GM08714 (cell line): Measurements from ENCODE around the gene CHD9.

ENCODE experiments used
- H3K4me3 ChIP-seq: fragments of 200-500 bp; sonication (Bioruptor generic); 2 replicates; pipeline ENCODE4 v1.5.1; 2014; ENCODE audit warnings: mild to moderate bottlenecking, low read length, inconsistent platforms
- ZNF274 ChIP-seq: IDR thresholded peaks from 2 replicates; pipeline ENCODE4 v1.6.1; 2012; ENCODE audit warnings: mild to moderate bottlenecking, low read depth, low read length

The CHD9 gene

DNA sequence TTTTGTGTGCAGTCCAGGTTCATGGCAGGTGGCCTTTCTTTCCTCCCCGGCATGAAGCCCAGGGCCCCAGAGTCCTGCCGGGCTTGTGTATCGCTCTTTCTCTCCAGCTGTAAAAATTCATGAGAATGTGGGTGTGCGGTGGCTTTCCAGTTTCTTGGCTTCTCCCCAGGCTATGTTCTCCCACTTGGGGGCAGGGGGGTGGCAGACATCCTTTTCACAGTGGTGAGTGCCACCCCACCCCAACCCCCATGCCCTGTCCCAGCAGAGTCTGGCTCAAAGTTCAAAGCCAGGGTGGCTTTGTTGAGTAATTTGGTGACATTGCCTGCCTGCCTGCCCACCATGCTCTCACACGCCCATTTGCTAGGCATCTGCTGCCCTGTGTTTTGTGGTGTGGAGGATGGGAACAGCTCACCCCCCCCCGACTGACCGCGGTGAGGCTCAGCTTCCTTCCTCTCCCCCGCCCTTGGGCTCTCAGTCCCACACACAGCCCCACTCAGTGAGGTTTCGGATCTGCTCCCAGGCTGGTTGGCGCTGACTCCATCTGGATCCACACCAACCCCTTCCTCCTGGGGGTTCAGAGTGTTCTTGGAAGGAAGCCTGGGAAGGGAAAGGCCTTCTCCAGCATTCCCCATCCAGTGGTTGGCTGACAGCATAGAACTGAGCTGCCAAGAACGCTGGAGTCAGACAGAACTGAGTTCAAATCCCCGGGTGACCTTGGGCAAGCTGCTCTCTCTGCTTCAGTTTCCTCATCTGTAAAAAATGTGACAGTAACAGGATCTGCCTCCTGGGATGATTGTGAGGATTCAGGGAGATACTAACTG, 36.0 kb downstream of the CHD9 start:
- TF ChIP-seq ZNF274 = no peak
- H3K4me3 ChIP-seq = no peak overlapping the region; the same call in 1 of the 2 replicates

DNA sequence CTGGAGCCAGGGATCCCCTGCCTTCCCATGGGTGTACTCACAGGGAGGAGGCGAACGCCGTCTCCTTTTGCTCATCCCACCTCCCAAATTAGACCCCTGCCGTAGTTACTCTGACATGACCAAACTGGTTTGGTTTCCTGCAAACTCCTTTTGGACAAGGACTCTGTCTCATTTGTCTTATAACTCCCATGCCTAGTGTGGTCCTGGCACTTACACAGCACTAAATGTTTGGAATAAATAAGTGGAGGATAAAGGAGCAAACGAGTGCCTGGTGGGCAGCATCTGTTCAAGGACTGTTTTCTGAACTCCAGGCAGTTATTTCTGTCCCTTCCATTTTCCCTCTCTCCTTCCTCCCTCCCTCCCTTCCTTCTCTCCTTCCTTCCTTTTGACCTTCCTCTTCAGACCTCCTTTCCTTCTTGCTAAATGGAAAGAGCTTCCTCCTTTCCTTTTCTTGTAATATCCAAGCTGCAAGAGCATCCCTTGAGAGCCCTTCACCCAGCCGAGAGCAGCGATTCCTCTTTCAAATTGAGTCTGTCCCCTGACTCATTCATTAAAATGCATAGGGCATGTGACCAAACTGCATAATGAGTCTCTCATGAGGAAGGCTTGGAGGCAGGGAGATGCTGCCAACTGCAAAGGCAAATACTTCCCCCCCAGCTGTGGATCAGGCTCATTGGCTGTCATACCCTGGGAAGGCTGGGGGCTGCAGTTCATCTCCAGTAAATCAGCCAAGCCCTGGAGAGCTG, 36.8 kb downstream of the CHD9 start:
- no peak for TF ChIP-seq ZNF274
- H3K4me3 ChIP-seq = no peak overlapping the region; the same call in 1 of the 2 replicates

DNA sequence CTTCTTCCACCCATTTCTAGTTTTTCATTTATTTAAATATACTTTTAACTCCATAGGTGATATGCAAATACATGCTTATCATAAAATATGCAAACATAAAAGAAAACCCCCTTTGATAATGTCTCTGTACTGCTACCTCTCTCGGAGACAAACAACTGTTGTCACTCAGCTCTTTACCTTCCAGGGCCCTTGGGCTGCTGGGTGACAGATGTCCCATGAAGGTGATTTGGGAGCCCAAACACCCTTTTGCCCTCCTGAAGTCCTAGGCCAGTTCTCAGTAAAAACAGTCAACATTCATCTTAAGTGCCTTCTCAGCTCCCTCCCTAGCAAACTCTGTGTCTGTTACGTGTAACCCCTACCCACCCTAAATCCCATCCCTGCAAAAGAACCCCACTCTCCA, 37.5 kb downstream of the CHD9 start:
- no peak for TF ChIP-seq ZNF274
- no peak overlapping the region for H3K4me3 ChIP-seq

DNA sequence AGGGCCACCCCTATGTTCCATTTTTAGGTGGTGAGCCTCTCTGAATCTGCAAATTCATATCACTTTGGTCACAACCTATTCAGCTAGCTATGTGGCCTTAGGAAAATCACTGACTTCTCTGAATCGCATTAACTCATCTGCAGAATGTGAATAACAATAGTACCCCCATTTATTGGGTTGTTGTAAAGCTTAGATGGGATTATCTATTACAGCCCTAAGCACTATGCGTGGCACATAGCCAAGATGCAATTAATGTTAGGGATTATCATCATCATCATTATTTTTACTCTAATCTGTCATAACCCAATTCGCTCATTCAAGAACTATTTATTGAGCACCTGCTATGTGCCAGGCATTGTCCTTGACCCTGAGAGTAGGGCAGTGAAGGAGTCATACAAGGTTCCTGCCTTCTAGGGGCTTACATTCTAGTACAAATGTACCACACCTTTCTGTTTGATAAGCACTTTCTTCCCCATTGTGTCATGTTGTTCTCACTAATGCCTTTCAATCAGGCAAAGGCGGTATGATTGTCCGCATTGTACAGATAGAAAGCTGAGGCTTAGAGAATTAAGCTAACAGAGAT, 38.5 kb downstream of the CHD9 start:
- no peak overlapping the region for H3K4me3 ChIP-seq
- no peak for TF ChIP-seq ZNF274

DNA sequence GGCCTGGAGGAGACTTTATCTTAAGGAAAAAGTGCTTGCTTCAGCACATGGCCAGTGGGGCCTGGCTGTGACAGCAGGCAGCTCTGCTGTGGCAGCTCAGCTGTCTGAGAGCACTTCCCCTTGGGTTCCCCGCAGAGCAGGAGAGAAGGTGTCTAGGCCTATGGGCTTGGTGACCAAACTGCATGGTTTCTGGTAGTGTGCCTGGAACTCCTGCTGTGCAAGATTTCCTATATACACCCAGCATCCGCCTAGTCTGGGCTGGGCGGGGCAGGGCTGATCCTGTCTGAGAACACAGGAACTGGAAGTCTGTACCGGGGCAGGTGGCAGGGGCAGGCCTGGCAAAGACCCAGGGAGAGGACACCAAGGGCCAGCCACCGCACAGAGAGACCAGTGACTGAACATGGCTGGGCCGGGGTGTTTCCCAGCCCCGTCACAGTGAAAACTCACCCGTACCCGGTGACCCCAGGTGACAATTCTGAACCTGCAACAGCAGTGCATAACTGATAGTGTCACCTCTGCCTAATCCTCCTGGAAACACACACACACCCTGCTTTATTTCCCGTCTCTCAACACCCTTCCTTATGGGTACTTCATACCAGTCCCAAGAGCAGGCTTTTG, 39.3 kb downstream of the CHD9 start:
- no peak overlapping the region for H3K4me3 ChIP-seq
- no peak for TF ChIP-seq ZNF274

DNA sequence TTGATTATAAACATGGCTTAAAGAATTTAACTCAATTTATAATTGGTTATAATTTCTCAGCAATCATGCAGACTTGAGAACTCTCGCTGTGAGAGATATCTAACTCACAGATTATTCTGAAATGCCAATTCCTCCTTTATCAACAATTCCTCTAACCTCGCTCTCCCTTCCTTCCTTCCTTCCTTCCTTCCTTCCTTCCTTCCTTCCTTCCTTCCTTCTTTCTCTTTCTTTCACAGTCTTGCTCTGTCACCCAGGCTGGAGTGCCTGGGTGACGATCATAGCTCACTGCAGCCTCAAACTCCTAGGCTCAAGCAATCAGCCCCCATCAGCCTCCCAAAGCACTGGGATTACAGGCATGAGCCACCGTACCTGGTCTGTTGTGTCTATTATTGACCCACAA, 42.4 kb downstream of the CHD9 start:
- H3K4me3 ChIP-seq = no peak overlapping the region
- no peak for TF ChIP-seq ZNF274

DNA sequence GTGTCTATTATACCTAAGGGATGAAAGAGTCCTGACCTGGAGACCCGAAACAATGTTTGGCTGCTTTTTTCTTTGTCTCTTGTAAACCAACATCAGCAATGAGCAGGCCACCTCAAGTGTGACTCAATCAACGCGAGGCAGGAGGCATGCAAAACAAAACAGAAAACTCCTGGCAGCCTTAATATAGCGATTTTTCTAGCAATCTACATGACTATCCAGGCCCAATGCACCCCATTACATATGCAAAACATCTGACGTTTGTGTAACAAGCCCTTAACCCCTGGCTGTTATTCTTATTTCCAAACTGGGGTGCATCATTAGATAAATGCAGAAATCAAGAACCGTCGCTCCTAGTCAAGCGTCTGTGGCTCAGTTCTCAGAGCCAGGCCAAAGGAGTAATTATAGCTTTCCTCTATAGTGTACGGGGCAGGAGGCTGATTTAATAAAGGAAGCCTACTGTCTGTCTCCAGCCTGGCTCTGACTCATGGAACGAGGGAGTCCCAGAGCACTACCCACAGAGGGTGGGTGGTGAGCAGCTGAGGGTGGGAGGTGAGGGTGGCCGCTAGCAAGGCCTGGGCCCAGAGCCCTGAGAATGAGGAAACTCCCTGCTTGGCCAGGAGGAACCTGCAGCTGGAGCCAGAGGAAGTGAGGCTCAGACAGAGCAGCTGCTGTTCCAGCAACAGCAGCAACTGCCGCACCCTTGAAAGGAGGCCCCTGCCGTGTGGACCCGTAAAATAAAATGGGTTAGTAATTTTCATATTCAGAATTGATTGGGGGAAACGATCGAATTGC, 43.9 kb downstream of the CHD9 start:
- H3K4me3 ChIP-seq = peak overlapping the region; percentile 40; the same call in 1 of the 2 replicates
- TF ChIP-seq ZNF274 = no peak

DNA sequence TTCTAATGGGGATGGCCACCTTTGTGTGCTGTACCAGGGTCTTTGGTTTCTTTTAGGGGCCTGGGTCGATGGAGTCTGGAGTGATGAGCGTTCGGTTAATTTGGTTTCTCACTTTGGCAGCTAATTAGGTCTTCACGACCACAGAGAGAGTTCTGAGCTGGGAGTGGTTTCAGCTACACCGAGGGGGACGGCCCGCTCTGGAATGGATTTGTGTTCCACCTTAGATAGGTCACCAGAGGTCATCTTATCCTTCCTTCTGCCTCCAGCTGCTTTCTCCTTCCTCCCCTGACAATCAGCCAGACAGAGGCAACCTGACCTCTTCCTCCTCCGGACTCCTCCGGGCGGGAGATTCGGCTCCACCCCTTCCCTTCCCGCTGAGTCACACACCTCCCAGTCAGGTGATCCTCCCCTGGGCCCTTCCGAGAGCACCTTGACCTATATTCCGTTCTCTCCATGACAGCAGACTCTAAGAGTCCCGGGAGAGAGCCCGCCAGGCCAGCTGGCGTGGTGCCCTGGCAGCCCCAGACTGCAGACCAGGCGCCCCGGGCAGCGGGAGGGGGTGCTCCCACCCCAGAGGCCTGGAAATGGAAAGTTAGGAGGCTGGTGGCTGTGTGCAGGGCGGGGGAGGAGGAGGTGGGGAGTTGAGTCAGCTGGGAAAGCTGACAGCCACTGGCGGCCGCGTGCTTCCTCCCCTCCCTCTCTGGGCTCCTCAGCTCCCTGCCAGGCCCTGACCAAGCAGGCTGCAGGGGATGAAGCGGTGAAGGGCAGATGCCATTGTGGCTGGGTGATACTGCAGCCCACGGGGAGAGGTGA, 44.7 kb downstream of the CHD9 start:
- no peak for TF ChIP-seq ZNF274
- H3K4me3 ChIP-seq = peak overlapping the region; percentile 40; the same call in 1 of the 2 replicates

DNA sequence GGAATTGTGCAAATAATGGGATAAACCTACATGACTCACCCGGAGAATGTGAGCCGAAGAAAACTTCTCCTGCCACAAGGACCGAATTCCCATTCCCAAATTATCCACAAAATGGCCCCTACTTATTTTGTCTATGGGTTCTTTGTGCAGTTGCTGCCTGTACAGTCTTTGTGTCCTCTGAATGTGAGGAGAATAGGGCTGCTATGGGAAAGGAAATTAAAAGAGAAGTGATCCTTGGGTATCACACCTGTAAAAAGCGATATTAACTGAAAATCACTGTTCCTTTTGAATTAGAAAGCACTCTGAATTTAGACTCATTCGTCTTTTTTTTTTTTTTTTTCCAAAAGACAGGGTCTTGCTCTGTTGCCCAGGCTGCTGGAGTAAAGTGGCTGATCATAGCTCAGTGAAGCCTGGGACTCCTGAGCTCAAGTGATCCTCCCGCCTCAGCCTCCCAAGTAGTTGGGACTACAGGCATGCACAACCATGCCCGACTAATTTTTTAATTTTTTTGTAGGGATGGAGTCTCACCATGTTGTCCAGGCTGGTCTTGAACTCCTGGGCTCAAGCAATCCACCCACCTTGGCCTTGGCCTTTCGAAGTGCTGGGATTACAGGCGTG, 45.4 kb downstream of the CHD9 start:
- H3K4me3 ChIP-seq = peak overlapping the region; percentile 40; the same call in 1 of the 2 replicates
- no peak for TF ChIP-seq ZNF274

DNA sequence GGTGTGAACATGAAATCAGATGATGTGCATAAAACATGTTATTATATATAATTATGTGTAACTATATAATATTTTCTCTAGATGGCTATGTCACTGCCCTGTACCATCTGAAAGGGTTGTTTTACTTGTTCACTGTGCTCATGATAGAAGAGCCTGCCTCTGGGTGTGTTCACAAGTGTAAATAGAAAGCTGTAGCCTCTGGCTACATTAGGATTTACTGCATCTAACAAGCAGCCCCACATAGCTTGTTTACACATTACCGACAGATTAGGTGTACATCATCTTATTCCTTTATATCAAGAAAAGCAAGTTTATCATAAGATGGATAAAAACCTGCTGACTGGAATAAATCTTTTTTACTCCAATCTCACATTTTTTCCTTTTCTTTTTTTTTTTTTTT, 46.1 kb downstream of the CHD9 start:
- H3K4me3 ChIP-seq = no peak overlapping the region
- no peak for TF ChIP-seq ZNF274

DNA sequence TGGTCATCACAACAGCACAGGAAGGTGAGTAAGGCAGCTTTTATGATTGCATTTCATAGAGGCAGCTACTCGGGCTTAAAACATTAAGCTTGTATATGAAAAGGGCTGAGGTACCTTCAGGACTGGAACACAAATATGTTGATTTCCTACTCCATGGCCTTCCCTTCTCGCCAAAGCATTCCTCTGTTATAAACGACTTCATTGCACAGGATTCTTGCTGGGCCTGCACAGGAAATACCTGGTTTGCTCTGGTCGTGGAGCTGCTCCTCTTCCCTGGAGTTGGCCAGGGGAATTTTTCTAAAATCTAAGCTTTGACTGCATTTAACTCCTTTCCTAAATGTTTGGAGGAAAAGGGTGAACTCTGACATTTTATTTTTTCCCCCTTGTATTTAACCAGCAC, 49.0 kb downstream of the CHD9 start:
- no peak for TF ChIP-seq ZNF274
- H3K4me3 ChIP-seq = no peak overlapping the region

DNA sequence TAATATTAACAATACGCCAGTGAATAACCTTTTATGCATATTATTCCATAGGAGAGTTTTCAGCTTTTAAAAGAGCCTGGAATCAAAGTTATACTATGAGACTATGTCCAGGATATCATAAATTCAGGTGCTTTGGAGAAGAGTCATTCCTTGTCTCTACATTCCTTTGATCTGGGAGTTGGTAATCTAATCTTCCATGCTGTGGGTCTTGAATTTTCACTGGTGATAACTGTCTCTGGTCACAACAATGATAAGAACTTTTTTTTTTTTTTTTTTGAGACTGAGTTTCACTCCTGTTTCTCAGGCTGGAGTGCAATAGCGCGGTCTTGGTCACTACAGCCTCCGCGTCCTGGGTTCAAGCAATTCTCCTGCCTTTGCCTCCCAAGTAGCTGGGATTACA, 50.8 kb downstream of the CHD9 start:
- no peak for TF ChIP-seq ZNF274
- H3K4me3 ChIP-seq = no peak overlapping the region
